ENCODE measurements around the gene RHOJ. TPM values are rescaled to one million over a fixed set of nuclear protein-coding genes. Genes with fewer than 3 reads are reported as not detected.

Gene RHOJ
- total and polyA plus RNA-seq, 12 donors: 1.8 to 14.9 (median 5.6) TPM

DNA sequence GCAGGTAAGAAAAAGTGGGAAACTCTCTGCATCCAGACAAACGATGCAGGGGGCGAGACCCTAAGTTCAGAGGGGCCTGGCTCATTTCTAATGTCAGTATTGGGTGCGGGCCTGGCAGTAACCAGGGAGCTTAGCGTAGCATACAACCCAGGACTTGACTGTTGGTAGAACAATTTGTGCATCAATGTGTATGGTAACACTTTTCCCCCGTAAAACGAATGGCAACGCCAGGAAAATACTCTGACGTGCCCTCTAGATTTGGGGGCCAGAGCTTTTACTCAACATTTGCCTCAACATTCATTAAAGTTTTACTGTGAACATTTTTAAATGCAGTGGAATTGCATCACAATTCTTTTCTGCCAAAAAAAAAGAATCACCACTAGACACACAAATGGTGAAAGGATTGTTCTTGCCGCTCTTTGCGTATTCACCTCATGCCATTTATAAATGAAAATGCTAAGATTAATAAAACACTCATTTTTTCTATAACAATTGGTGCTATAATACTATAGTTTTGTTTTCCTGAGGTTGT lies 867 bp downstream of the RHOJ start:
- WGBS, 4 donors: 51 to 67% (median 54%) methylated on average over 8 to 10 of the region's 10 CpGs
- intact Hi-C loops (cut with DNase I): no loop called here
- no peaks in the 10 kb centered on the region for H3K9me3 ChIP-seq (replicated peaks in 1 of 3)

DNA sequence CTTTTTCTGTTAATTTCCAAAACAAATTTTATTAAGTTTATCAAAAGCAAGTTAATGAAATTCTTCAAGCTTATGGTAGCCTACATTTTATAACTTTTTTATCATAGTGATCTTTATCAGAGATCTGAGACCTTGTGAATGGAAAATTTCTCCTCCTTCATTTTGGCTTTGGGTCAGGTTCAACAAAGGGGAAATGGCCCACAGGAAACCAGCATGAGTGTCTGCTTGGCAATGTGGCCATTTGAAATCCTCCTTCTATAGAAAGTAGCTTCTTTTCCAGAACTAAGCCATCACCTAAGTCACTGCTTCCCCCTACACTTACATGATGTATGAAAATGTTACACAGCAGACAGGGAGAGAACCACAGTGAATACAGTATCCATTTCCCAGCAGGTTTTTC lies 1.6 kb downstream of the RHOJ start:
- no peaks in the 10 kb centered on the region for H3K36me3 ChIP-seq (replicated peaks in 1 of 2)
- no peaks in the 10 kb centered on the region for H3K9me3 ChIP-seq (replicated peaks in 1 of 3)
- intact Hi-C loops (cut with DNase I): no loop called here
- peaks cover 0 to 6% of the 10 kb centered on the region in 2 donors for H3K4me1 ChIP-seq (replicated peaks in 1 of 2)
- peak overlapping the region in 1 of 4 donors; percentile 53 for H3K4me3 ChIP-seq
- DNase-seq: no peak
- TF ChIP-seq POLR2A (IDR thresholded peaks at IDR 0.05): no peak
- TF ChIP-seq, protein P1, sequence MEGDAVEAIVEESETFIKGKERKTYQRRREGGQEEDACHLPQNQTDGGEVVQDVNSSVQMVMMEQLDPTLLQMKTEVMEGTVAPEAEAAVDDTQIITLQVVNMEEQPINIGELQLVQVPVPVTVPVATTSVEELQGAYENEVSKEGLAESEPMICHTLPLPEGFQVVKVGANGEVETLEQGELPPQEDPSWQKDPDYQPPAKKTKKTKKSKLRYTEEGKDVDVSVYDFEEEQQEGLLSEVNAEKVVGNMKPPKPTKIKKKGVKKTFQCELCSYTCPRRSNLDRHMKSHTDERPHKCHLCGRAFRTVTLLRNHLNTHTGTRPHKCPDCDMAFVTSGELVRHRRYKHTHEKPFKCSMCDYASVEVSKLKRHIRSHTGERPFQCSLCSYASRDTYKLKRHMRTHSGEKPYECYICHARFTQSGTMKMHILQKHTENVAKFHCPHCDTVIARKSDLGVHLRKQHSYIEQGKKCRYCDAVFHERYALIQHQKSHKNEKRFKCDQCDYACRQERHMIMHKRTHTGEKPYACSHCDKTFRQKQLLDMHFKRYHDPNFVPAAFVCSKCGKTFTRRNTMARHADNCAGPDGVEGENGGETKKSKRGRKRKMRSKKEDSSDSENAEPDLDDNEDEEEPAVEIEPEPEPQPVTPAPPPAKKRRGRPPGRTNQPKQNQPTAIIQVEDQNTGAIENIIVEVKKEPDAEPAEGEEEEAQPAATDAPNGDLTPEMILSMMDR (IDR thresholded peaks at IDR 0.05): no peak
- H3K27me3 ChIP-seq: no peaks in the 10 kb centered on the region
- no peak overlapping the region for H3K27ac ChIP-seq

More for the DNA sequence above, 867 bp downstream of the RHOJ start:
- TF ChIP-seq, protein P1 (IDR thresholded peaks at IDR 0.05): no peak
- TF ChIP-seq POLR2A (IDR thresholded peaks at IDR 0.05): no peak
- H3K4me3 ChIP-seq: peak overlapping the region in 1 of 4 donors; percentile 53
- H3K4me1 ChIP-seq (replicated peaks in 1 of 2): peaks cover 0 to 6% of the 10 kb centered on the region in 2 donors
- H3K27ac ChIP-seq: peak overlapping the region in 3 of 5 donors; percentile 46 to 80 (median 69)
- no peaks in the 10 kb centered on the region for H3K36me3 ChIP-seq (replicated peaks in 1 of 2)
- no peaks in the 10 kb centered on the region for H3K27me3 ChIP-seq
- no peak for DNase-seq

DNA sequence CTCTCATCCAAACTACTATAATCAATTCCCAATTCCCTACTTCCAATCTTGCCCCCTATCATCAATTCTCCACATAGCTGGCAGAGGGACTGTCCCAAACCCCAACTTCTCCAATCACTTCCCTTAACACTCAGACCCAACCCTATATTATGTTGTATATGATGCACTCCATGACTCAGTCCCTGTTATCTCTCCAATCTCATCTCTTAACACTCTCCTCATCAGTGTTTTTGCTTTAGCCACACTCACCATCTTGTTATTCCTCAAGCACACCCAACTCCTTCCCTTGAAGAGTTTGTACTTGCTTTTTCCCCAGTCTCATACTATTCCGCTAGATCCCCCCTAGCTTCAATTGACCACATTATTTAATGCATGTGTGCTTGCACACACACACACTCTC lies 4.9 kb downstream of the RHOJ start:
- H3K36me3 ChIP-seq (replicated peaks in 1 of 2): no peaks in the 10 kb centered on the region
- H3K4me3 ChIP-seq: no peak overlapping the region
- no peaks in the 10 kb centered on the region for H3K9me3 ChIP-seq (replicated peaks in 1 of 3)
- no peak overlapping the region for H3K27ac ChIP-seq
- no peaks in the 10 kb centered on the region for H3K27me3 ChIP-seq
- intact Hi-C loops (cut with DNase I): no loop called here
- H3K4me1 ChIP-seq (replicated peaks in 1 of 2): no peaks in the 10 kb centered on the region
- no peak for DNase-seq
- WGBS, 4 donors: 79 to 97% (median 90%) methylated on average over 1 of the region's 1 CpG
- TF ChIP-seq, protein P1 (IDR thresholded peaks at IDR 0.05): no peak
- TF ChIP-seq POLR2A (IDR thresholded peaks at IDR 0.05): no peak

GRCh38 chr14:63210812-63211211 lies 6.6 kb downstream of the RHOJ start:
- H3K9me3 ChIP-seq (replicated peaks in 1 of 3): no peaks in the 10 kb centered on the region
- H3K4me1 ChIP-seq (replicated peaks in 1 of 2): no peaks in the 10 kb centered on the region
- H3K27ac ChIP-seq: no peak overlapping the region
- no peak overlapping the region for H3K4me3 ChIP-seq
- H3K36me3 ChIP-seq (replicated peaks in 1 of 2): no peaks in the 10 kb centered on the region
- intact Hi-C loops (cut with DNase I): no loop called here
- TF ChIP-seq, protein P1 (IDR thresholded peaks at IDR 0.05): no peak
- no peak for TF ChIP-seq POLR2A (IDR thresholded peaks at IDR 0.05)
- 0 to 45% (median 0%) methylated on average over 1 of the region's 1 CpG for WGBS, 4 donors
- no peak for DNase-seq
- no peaks in the 10 kb centered on the region for H3K27me3 ChIP-seq
